K562 (cell line): ENCODE data around the gene CFAP298. TPM values are rescaled to one million over a fixed set of nuclear protein-coding genes. Genes with fewer than 3 reads are reported as not detected.

Experiments
- BDP1 ChIP-seq: IDR thresholded peaks from 3 replicates; pipeline ENCODE4 v1.6.1; 2011; ENCODE audit not compliant: insufficient read length, insufficient read depth
- CXXC5 ChIP-seq: fragments of 250-450 bp; sonication (Bioruptor Pico); IDR thresholded peaks from 2 replicates; pipeline ENCODE4 v1.8.0; 2022; ENCODE audit warnings: inconsistent platforms, mild to moderate bottlenecking, moderate library complexity
- DMBX1 ChIP-seq: fragments of 250-450 bp; sonication (Bioruptor Pico); IDR thresholded peaks from 2 replicates; pipeline ENCODE4 v1.8.0; 2022; ENCODE audit warnings: inconsistent platforms, mild to moderate bottlenecking, moderate library complexity, borderline replicate concordance
- FUS ChIP-seq: fragments of 200-400 bp; formaldehyde crosslinking; optimal IDR thresholded peaks from 2 replicates; pipeline ENCODE3; 2017; ENCODE audit warnings: low read depth, low read length
- KAT7 ChIP-seq: sonication (generic); formaldehyde crosslinking; IDR thresholded peaks from 2 replicates; pipeline ENCODE4 v1.8.0; 2022; ENCODE audit warnings: missing genetic modification reagents, mild to moderate bottlenecking, borderline replicate concordance
- SMAD4 ChIP-seq: fragments of 250-450 bp; sonication (Bioruptor Pico); conservative IDR thresholded peaks from 2 replicates; pipeline ENCODE4 v1.8.0; 2021; ENCODE audit warnings: inconsistent platforms, mild to moderate bottlenecking, moderate library complexity
- TRIM28 ChIP-seq: fragments of 450-650 bp; IDR thresholded peaks from 2 replicates; pipeline ENCODE4 v1.6.1; 2017
- ZSCAN29 ChIP-seq: fragments of 450-650 bp; IDR thresholded peaks from 2 replicates; pipeline ENCODE4 v1.6.1; 2017
- polyA plus RNA-seq, 8 experiments: library from polyadenylated mRNA; depleted of rRNA in 4 of 8; stranded (reverse) in 5 of 8; unstranded in 3 of 8; fragments of >200 nt; fragmentation: Nextera tagmentation in 2 of 8; fragmentation: Illumina TruSeq in 1 of 8; extraction: Ambion mirVana in 2 of 8; extraction: Trizol in 1 of 8; gene quantifications; 2 replicates each; pipeline versions ENCODE4 v1.2.1 to v1.2.3, GENCODE V29; 2011 to 2014; ENCODE audit warnings: inconsistent platforms in 1 of 8, missing spikeins in 1 of 8
- total RNA-seq, 7 experiments: library from RNA; depleted of rRNA in 6 of 7; stranded (reverse); fragments of >200 nt in 6 of 7; fragmentation: Illumina TruSeq in 2 of 7; extraction: Trizol in 2 of 7; gene quantifications; 2 replicates each; pipeline versions ENCODE4 v1.2.1 to v1.2.3, GENCODE V29; 2011 to 2021; ENCODE audit warnings: low replicate concordance in 1 of 7
- TF ChIP-seq, protein P1 (sequence below): sonication (generic); formaldehyde crosslinking; IDR thresholded peaks from 2 replicates; pipeline ENCODE4 v1.5.0; 2020; ENCODE audit warnings: missing genetic modification reagents
- TF ChIP-seq, protein P2 (sequence below), 2 experiments: IDR thresholded peaks; 2 replicates each; pipeline ENCODE4 v1.6.1; 2011; ENCODE audit warnings: borderline replicate concordance in 1 of 2, control low read depth in 1 of 2, low read depth in 1 of 2, low read length in 1 of 2, mild to moderate bottlenecking in 1 of 2, mixed read lengths in 1 of 2, moderate library complexity in 1 of 2; ENCODE audit not compliant: insufficient read depth in 1 of 2, insufficient read length in 1 of 2, poor library complexity in 1 of 2, severe bottlenecking in 1 of 2; ENCODE audit errors: extremely low read depth in 1 of 2
- TF ChIP-seq, protein P3 (sequence below): fragments of 200-800 bp; sonication (Bioruptor generic); IDR thresholded peaks from 2 replicates; pipeline ENCODE4 v1.6.1; 2017; ENCODE audit warnings: missing genetic modification characterization, missing compliant biosample characterization
- TF ChIP-seq, protein P4 (sequence below): fragments of 250-450 bp; sonication (Bioruptor Pico); IDR thresholded peaks from 2 replicates; pipeline ENCODE4 v1.4.0; 2020; ENCODE audit warnings: mild to moderate bottlenecking, moderate library complexity
- TF ChIP-seq, protein P5 (sequence below): sonication (generic); formaldehyde crosslinking; IDR thresholded peaks from 2 replicates; pipeline ENCODE4 v1.8.0; 2022; ENCODE audit warnings: mild to moderate bottlenecking, missing genetic modification reagents
- TF ChIP-seq, protein P6 (sequence below): fragments of 450-650 bp; IDR thresholded peaks from 2 replicates; pipeline ENCODE4 v1.6.1; 2014; ENCODE audit warnings: low read depth, mild to moderate bottlenecking, moderate library complexity, borderline replicate concordance
- TF ChIP-seq, protein P7 (sequence below): fragments of 450-650 bp; IDR thresholded peaks from 2 replicates; pipeline ENCODE4 v1.6.1; 2017; ENCODE audit warnings: antibody characterized with exemption
- TF ChIP-seq, protein P8 (sequence below): fragments of 250-450 bp; sonication (Bioruptor Pico); IDR thresholded peaks from 2 replicates; pipeline ENCODE4 v1.9.0; 2021; ENCODE audit warnings: mild to moderate bottlenecking

Gene CFAP298
- total and polyA plus RNA-seq, 9 of the 15 experiments (the other 6 are each of a cell fraction or from before 2014, with no cell fraction given): 31.4 to 178 (median 89.7) TPM

DNA sequence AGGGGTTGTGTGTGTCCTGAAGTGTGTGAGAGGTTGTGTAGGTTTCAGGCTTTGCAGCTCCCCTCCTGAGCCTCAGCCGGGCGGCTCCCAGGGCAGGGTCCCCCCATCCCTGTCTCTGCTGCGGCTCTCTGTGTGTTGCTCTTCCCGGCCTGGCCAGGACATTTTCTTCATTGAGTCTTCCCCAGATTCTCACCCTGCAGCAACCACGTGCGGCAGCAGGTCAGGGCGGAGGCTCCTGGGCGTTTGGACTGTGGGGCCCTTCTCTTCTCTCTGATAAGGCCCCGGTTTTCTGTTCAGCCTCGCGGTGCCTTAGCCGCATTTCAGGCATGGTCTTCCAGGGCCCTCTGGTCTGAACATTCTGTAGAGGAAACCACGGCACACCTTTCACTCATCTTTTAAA lies 25.1 kb downstream of the CFAP298 start (continued):
- TF ChIP-seq, protein P1, sequence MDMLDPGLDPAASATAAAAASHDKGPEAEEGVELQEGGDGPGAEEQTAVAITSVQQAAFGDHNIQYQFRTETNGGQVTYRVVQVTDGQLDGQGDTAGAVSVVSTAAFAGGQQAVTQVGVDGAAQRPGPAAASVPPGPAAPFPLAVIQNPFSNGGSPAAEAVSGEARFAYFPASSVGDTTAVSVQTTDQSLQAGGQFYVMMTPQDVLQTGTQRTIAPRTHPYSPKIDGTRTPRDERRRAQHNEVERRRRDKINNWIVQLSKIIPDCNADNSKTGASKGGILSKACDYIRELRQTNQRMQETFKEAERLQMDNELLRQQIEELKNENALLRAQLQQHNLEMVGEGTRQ (CRISPR knock-in tag): peak; percentile 35; the same call in 1 of the 2 replicates
- TF ChIP-seq SMAD4 (CRISPR knock-in tag) (0 out of 2 replicates have a peak, but pooled peaks have one; percentile 32), CXXC5 (CRISPR knock-in tag) (peak; percentile 30; the same call in 1 of the 2 replicates), DMBX1 (0 out of 2 replicates have a peak, but pooled peaks have one; percentile 15), TRIM28 (no peak), BDP1 (no peak), ZSCAN29 (no peak), FUS (no peak), KAT7 (CRISPR knock-in tag) (no peak)
- TF ChIP-seq, protein P2, sequence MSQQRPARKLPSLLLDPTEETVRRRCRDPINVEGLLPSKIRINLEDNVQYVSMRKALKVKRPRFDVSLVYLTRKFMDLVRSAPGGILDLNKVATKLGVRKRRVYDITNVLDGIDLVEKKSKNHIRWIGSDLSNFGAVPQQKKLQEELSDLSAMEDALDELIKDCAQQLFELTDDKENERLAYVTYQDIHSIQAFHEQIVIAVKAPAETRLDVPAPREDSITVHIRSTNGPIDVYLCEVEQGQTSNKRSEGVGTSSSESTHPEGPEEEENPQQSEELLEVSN (IDR thresholded peaks at IDR 0.05; ENCODE audit: borderline replicate concordance in 1 of 2, extremely low read depth in 1 of 2, insufficient read depth in 1 of 2, insufficient read length in 1 of 2, low read depth in 1 of 2, low read length in 1 of 2, poor library complexity in 1 of 2, severe bottlenecking in 1 of 2): peak; percentile 85 to 93
- TF ChIP-seq, protein P3, sequence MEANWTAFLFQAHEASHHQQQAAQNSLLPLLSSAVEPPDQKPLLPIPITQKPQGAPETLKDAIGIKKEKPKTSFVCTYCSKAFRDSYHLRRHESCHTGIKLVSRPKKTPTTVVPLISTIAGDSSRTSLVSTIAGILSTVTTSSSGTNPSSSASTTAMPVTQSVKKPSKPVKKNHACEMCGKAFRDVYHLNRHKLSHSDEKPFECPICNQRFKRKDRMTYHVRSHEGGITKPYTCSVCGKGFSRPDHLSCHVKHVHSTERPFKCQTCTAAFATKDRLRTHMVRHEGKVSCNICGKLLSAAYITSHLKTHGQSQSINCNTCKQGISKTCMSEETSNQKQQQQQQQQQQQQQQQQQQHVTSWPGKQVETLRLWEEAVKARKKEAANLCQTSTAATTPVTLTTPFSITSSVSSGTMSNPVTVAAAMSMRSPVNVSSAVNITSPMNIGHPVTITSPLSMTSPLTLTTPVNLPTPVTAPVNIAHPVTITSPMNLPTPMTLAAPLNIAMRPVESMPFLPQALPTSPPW (CRISPR knock-in tag): no peak
- TF ChIP-seq, protein P4, sequence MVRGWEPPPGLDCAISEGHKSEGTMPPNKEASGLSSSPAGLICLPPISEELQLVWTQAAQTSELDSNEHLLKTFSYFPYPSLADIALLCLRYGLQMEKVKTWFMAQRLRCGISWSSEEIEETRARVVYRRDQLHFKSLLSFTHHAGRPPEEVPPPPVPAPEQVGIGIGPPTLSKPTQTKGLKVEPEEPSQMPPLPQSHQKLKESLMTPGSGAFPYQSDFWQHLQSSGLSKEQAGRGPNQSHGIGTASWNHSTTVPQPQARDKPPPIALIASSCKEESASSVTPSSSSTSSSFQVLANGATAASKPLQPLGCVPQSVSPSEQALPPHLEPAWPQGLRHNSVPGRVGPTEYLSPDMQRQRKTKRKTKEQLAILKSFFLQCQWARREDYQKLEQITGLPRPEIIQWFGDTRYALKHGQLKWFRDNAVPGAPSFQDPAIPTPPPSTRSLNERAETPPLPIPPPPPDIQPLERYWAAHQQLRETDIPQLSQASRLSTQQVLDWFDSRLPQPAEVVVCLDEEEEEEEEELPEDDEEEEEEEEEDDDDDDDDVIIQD (CRISPR knock-in tag): no peak
- TF ChIP-seq, protein P5, sequence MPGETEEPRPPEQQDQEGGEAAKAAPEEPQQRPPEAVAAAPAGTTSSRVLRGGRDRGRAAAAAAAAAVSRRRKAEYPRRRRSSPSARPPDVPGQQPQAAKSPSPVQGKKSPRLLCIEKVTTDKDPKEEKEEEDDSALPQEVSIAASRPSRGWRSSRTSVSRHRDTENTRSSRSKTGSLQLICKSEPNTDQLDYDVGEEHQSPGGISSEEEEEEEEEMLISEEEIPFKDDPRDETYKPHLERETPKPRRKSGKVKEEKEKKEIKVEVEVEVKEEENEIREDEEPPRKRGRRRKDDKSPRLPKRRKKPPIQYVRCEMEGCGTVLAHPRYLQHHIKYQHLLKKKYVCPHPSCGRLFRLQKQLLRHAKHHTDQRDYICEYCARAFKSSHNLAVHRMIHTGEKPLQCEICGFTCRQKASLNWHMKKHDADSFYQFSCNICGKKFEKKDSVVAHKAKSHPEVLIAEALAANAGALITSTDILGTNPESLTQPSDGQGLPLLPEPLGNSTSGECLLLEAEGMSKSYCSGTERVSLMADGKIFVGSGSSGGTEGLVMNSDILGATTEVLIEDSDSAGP (CRISPR knock-in tag): no peak
- TF ChIP-seq, protein P6, sequence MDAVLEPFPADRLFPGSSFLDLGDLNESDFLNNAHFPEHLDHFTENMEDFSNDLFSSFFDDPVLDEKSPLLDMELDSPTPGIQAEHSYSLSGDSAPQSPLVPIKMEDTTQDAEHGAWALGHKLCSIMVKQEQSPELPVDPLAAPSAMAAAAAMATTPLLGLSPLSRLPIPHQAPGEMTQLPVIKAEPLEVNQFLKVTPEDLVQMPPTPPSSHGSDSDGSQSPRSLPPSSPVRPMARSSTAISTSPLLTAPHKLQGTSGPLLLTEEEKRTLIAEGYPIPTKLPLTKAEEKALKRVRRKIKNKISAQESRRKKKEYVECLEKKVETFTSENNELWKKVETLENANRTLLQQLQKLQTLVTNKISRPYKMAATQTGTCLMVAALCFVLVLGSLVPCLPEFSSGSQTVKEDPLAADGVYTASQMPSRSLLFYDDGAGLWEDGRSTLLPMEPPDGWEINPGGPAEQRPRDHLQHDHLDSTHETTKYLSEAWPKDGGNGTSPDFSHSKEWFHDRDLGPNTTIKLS: peak; percentile 31; the same call in 1 of the 2 replicates
- TF ChIP-seq, protein P7, sequence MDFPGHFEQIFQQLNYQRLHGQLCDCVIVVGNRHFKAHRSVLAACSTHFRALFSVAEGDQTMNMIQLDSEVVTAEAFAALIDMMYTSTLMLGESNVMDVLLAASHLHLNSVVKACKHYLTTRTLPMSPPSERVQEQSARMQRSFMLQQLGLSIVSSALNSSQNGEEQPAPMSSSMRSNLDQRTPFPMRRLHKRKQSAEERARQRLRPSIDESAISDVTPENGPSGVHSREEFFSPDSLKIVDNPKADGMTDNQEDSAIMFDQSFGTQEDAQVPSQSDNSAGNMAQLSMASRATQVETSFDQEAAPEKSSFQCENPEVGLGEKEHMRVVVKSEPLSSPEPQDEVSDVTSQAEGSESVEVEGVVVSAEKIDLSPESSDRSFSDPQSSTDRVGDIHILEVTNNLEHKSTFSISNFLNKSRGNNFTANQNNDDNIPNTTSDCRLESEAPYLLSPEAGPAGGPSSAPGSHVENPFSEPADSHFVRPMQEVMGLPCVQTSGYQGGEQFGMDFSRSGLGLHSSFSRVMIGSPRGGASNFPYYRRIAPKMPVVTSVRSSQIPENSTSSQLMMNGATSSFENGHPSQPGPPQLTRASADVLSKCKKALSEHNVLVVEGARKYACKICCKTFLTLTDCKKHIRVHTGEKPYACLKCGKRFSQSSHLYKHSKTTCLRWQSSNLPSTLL: no peak
- TF ChIP-seq, protein P8, sequence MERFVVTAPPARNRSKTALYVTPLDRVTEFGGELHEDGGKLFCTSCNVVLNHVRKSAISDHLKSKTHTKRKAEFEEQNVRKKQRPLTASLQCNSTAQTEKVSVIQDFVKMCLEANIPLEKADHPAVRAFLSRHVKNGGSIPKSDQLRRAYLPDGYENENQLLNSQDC (CRISPR knock-in tag): no peak
